Calu3 (cell line): Measurements from ENCODE around the gene LYSMD3. TPM values are rescaled to one million over a fixed set of nuclear protein-coding genes. Genes with fewer than 3 reads are reported as not detected.

Experiments used
- BruUV-seq: library from RNA; stranded (reverse); fragments of 400-500 nt; replicated peaks from 2 replicates; lab custom pipeline; 2021; lab: Mats Ljungman, UMichigan
- CTCF ChIA-PET: fragments of 300-600 bp; sonication (Branson Sonifier 250); formaldehyde crosslinking; loops from one replicate; lab custom pipeline; 2022; ENCODE audit warnings: antibody characterized with exemption; lab: Charles Lee
- DNase-seq: peaks from one replicate; pipeline ENCODE4 v3.0.0; 2022
- H3K27ac Mint-ChIP-seq: one replicate; pipeline ENCODE4 v1.8.0; 2022; ENCODE audit warnings: mixed read lengths; ENCODE audit not compliant: unreplicated experiment
- H3K27me3 Mint-ChIP-seq: one replicate; pipeline ENCODE4 v1.8.0; 2022; ENCODE audit warnings: mixed read lengths; ENCODE audit not compliant: unreplicated experiment
- H3K36me3 Mint-ChIP-seq: one replicate; pipeline ENCODE4 v1.8.0; 2022; ENCODE audit warnings: mild to moderate bottlenecking, moderate library complexity, mixed read lengths; ENCODE audit not compliant: insufficient read depth, unreplicated experiment
- H3K4me1 Mint-ChIP-seq: one replicate; pipeline ENCODE4 v1.8.0; 2022; ENCODE audit warnings: mild to moderate bottlenecking, low read depth, mixed read lengths; ENCODE audit not compliant: unreplicated experiment
- H3K4me3 Mint-ChIP-seq: one replicate; pipeline ENCODE4 v1.8.0; 2022; ENCODE audit warnings: mild to moderate bottlenecking, low read depth, moderate library complexity, mixed read lengths; ENCODE audit not compliant: unreplicated experiment
- H3K9me3 Mint-ChIP-seq: one replicate; pipeline ENCODE4 v1.8.0; 2022; ENCODE audit warnings: low read depth, mixed read lengths; ENCODE audit not compliant: unreplicated experiment
- intact Hi-C: fragments of 100-400 bp; cut with micrococcal nuclease; formaldehyde crosslinking; loops from one replicate; pipeline ENCODE4 v1.10.0; 2022; ENCODE audit not compliant: unreplicated experiment
- total RNA-seq: library from RNA; stranded (reverse); gene quantifications from 2 replicates; pipeline ENCODE4 v1.2.3, GENCODE V29; 2022
- TF ChIP-seq, protein P1 (sequence below): fragments of 200-600 bp; IDR thresholded peaks from one replicate; pipeline ENCODE4 v1.8.0; 2022; ENCODE audit warnings: antibody characterized with exemption; ENCODE audit not compliant: unreplicated experiment

LYSMD3 gene
- total RNA-seq, 1 experiment from 2014 or later: 27.2 TPM

DNA sequence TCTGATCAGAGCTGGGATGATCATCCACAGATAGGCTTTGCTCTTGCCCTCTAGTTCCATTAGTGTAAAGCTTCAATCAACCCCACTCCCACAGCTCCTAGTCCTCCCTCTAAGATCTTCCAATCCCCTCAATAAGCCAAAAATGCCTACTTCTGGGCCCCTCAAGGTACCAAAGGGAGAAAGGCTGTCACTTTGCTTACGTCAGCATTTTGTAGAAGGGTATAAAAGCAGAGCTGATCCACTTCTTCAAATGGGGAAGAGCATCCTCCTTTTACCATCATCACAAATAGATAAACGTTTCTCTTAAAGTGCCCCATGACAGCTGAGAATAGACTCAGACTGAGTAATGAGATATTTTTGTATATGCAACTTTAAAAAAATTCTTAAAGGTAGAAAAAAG is 16.1 kb upstream of the LYSMD3 start:
- H3K36me3 Mint-ChIP-seq: no peaks in the 10 kb centered on the region
- no peak for DNase-seq
- H3K4me3 Mint-ChIP-seq: no peak overlapping the region
- CTCF ChIA-PET: no interaction called here
- TF ChIP-seq, protein P1, sequence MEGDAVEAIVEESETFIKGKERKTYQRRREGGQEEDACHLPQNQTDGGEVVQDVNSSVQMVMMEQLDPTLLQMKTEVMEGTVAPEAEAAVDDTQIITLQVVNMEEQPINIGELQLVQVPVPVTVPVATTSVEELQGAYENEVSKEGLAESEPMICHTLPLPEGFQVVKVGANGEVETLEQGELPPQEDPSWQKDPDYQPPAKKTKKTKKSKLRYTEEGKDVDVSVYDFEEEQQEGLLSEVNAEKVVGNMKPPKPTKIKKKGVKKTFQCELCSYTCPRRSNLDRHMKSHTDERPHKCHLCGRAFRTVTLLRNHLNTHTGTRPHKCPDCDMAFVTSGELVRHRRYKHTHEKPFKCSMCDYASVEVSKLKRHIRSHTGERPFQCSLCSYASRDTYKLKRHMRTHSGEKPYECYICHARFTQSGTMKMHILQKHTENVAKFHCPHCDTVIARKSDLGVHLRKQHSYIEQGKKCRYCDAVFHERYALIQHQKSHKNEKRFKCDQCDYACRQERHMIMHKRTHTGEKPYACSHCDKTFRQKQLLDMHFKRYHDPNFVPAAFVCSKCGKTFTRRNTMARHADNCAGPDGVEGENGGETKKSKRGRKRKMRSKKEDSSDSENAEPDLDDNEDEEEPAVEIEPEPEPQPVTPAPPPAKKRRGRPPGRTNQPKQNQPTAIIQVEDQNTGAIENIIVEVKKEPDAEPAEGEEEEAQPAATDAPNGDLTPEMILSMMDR: no peak
- intact Hi-C loops: no loop called here
- H3K27me3 Mint-ChIP-seq: peaks cover 54% of the 10 kb centered on the region
- H3K27ac Mint-ChIP-seq: no peak overlapping the region
- H3K9me3 Mint-ChIP-seq: no peaks in the 10 kb centered on the region
- no peaks in the 10 kb centered on the region for H3K4me1 Mint-ChIP-seq
- BruUV-seq: no TSS peak

DNA sequence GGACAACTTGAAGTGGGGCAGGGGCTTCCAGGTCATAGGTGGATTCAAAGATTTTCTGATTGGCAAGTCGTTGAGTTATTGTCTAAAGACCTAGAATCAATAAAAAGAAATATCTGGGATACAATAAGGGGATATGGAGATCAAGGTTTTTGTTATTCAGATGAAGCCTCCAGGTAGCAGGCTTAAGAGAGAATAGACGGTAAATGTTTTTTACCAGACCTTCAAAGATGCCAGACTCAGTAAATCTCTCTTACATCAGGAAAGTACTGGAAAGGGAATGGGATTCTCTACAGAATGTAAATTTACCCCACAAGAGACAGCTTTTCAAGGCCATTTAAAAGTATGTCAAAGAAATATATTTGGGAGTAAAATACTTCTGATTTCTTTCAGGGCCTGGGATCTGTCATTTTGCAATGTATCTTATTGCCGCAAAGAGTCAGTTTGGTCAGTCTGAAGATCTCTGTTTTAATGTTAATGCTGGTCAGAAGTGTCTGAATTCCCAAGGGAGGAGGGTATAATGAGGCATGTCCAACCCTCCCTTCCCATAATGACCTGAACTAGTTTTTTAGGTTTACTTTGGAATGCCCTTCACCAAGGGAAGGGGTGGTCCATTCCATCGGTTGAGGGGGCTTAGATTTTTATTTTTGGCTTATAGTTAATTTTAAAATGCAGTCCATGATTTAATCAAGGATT is 13.6 kb upstream of the LYSMD3 start:
- intact Hi-C loops: no loop called here
- Mint-ChIP-seq H3K4me1 (no peaks in the 10 kb centered on the region), H3K27me3 (peaks cover 56% of the 10 kb centered on the region), H3K9me3 (no peaks in the 10 kb centered on the region), H3K36me3 (no peaks in the 10 kb centered on the region), H3K4me3 (no peak overlapping the region), H3K27ac (no peak overlapping the region)
- BruUV-seq: no TSS peak
- DNase-seq: no peak
- CTCF ChIA-PET: no interaction called here
- TF ChIP-seq, protein P1: no peak

DNA sequence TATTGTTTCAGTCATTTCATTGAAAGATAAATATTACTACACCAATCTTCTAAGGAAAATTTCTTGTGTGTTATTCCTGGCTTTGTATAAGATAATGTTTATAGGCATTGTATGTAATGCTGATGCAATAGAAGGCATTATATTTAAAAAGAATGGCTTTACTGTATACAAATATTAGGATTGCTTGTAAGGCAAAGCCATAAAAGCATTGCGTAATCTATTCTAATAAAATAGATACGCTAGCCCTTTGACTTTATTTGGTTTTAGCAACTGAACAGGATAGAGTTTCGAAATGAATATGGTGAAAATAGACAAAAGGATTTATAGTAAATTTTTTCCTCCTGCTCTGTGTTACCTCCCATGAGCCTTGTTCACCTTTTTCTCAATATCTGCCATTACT is 5.5 kb upstream of the LYSMD3 start:
- no peaks in the 10 kb centered on the region for H3K4me1 Mint-ChIP-seq
- DNase-seq: no peak
- H3K27ac Mint-ChIP-seq: no peak overlapping the region
- H3K36me3 Mint-ChIP-seq: peaks cover 3% of the 10 kb centered on the region
- BruUV-seq: no TSS peak
- no peak overlapping the region for H3K4me3 Mint-ChIP-seq
- intact Hi-C loops: loop anchor here (5.0 kb wide), 2 partner anchors 67 to 113 kb away; no protein-coding TSS in a partner anchor
- CTCF ChIA-PET: no interaction called here
- no peaks in the 10 kb centered on the region for H3K9me3 Mint-ChIP-seq
- TF ChIP-seq, protein P1: no peak
- H3K27me3 Mint-ChIP-seq: peaks cover 22% of the 10 kb centered on the region

DNA sequence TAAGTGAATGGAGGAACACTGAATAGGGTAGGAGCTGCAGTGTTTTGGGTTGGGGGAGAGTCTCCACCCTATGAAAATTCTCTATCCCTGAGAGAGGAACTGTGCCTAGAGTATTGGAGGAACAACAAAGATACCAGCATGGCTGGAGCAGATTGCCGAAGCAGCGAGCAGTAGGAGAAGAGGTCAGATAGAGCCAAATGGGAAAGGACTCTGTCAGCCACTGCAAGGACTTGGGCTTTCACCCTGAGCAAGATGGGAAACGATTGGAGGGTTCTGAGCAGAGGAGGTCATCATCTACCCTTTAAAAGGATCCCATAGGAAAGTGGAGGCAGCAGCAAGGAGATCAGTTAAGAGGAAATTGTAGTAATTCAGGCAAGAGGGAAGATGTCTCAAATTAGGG is 4.4 kb upstream of the LYSMD3 start:
- CTCF ChIA-PET: no interaction called here
- no TSS peak for BruUV-seq
- peaks cover 14% of the 10 kb centered on the region for H3K36me3 Mint-ChIP-seq
- no peak overlapping the region for H3K27ac Mint-ChIP-seq
- H3K9me3 Mint-ChIP-seq: no peaks in the 10 kb centered on the region
- intact Hi-C loops: loop anchor here (5.0 kb wide), 2 partner anchors 69 to 111 kb away; no protein-coding TSS in a partner anchor
- H3K4me3 Mint-ChIP-seq: no peak overlapping the region
- H3K27me3 Mint-ChIP-seq: peaks cover 22% of the 10 kb centered on the region
- peaks cover under 1% of the 10 kb centered on the region for H3K4me1 Mint-ChIP-seq
- TF ChIP-seq, protein P1: no peak
- DNase-seq: no peak
